Mucosa of rectum (tissue), 2 donors: ENCODE data around the gene CACNB2.

Experiments
- H3K27ac ChIP-seq, 2 donors: one replicate each; pipeline ENCODE4 v1.7.0; 2013; ENCODE audit warnings: inconsistent platforms in 2 of 2, low read depth in 2 of 2, low read length in 2 of 2
- H3K27me3 ChIP-seq, 2 donors: one replicate each; pipeline ENCODE4 v1.7.0; 2013; ENCODE audit warnings: low read length in 2 of 2; ENCODE audit not compliant: control insufficient read depth in 2 of 2, insufficient read depth in 2 of 2
- H3K36me3 ChIP-seq, 2 donors: one replicate each; pipeline ENCODE4 v1.7.0; 2013; ENCODE audit warnings: low read length in 2 of 2; ENCODE audit not compliant: control insufficient read depth in 2 of 2, insufficient read depth in 2 of 2
- H3K4me1 ChIP-seq, 2 donors: one replicate each; pipeline ENCODE4 v1.7.0; 2013; ENCODE audit warnings: low read length in 2 of 2, mild to moderate bottlenecking in 1 of 2; ENCODE audit not compliant: control insufficient read depth in 2 of 2, insufficient read depth in 2 of 2
- H3K4me3 ChIP-seq, 2 donors: one replicate each; pipeline ENCODE4 v1.7.0; 2013; ENCODE audit warnings: low read length in 2 of 2
- H3K9ac ChIP-seq, 2 donors: one replicate each; pipeline ENCODE4 v1.7.0; 2013; ENCODE audit warnings: low read length in 2 of 2, low read depth in 1 of 2, mild to moderate bottlenecking in 1 of 2
- H3K9me3 ChIP-seq, 2 donors: one replicate each; pipeline ENCODE4 v1.7.0; 2013; ENCODE audit warnings: low read length in 2 of 2; ENCODE audit not compliant: control insufficient read depth in 2 of 2
- donor health status: healthy.
- donor health status: Normal muscosa, but diverticular disease.

The CACNB2 gene

DNA sequence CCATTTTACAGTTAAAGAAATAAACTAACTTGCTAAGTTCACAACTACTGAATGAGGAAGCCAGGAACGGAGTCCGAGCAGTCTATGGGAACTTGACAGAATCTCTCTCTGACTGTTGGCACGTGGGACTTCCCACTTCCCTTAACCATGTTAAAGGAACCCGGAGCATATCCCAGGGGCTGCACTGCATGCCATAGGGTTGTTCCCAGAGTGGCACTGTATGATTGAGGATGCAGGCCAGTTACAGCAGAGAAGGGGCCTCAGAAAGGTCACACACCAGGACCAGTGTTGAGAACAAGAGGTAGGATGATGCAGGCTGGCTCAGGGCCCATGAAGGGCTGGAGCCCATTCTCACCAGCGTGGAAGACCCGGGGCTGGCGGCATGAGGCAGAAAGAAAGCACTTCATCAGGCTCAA is 309.4 kb downstream of the CACNB2 start:
- Histone ChIP-seq H3K36me3 (no peaks in the 10 kb centered on the region), H3K4me3 (no peak overlapping the region), H3K9me3 (no peaks in the 10 kb centered on the region), H3K27ac (no peak overlapping the region), H3K4me1 (no peaks in the 10 kb centered on the region), H3K9ac (no peak overlapping the region), H3K27me3 (no peaks in the 10 kb centered on the region)

DNA sequence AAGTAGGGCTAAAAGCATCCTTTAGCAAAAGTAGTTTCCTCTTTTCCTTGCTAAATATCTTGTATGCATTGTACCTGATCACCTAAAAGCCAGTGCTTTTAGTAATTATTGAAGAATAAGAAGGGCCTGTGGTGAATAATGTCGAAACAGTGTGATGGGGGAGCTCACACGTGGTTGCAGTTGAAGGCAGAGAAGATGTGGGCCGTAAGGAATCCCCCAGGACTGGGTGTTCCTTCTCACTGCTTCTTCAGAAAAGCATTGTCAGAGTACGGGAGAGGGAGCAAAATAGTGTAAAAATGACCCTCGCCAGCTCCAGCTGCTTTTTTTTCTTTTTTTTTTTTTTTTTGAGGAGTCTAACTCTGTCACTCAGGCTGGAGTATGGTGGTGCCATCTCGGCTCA is 310.1 kb downstream of the CACNB2 start:
- Histone ChIP-seq H3K9ac (no peak overlapping the region), H3K27ac (no peak overlapping the region), H3K9me3 (no peaks in the 10 kb centered on the region), H3K27me3 (no peaks in the 10 kb centered on the region), H3K4me3 (no peak overlapping the region), H3K4me1 (no peaks in the 10 kb centered on the region), H3K36me3 (no peaks in the 10 kb centered on the region)

DNA sequence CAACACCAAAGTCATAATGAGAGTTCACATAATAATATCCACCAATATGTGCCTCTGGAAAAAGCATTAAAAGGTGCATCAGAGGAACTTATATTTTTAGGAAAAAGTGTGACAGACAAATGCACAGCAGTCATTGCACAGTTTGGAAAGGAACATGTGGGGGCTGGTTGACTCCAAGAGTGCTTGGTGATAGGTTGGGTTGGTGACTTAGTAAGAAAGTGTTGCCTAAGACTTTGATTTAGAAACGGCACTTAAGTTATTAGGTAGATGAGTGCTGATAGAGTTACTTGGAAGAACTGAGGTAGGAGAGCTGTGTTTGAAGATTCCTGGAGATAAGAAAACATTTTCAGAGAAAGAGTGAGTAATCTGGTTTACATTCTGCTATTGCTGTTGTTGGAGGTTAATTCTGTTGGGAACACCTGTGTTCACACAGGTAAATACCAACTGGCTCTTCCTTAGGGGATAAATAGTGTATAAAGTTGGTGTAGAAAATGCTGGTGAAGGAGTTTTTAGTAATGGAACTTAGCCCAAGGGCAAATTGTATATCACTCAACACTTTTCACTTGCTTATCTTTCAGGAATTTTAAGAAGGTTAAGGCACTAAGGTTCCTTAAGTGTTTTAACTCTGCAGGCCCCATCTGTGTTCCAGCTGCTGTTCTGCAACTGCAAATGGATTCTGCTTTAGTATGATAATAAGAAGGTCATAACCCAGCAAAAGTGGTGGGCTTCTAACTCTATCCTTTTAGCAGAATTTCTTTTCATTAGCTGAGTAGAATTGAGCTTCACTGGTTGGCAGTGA is 315.1 kb downstream of the CACNB2 start:
- no peak overlapping the region for H3K4me3 ChIP-seq
- no peaks in the 10 kb centered on the region for H3K36me3 ChIP-seq
- no peak overlapping the region for H3K9ac ChIP-seq

DNA sequence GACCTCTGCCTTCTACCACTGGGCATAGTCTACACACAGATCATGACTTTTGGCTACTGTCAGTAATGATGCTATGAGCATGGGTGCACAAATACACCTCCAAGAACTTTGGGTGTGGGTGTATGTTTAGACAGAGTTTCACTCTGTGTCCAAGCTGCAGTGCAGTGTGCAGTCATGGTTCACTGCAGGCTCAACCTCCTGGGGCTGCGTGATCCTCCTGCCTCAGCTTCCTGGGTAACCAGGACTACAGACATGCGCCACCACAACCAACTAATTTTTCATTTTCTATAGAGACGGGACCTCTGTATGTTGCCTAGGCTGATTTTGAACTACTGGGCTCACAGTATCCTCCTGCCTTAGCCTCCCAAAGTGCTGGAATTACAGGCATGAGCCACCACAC is 316.8 kb downstream of the CACNB2 start:
- no peaks in the 10 kb centered on the region for H3K9me3 ChIP-seq
- no peak overlapping the region for H3K4me3 ChIP-seq
- H3K9ac ChIP-seq, result no peak overlapping the region
- no peaks in the 10 kb centered on the region for H3K36me3 ChIP-seq
- H3K27me3 ChIP-seq, result no peaks in the 10 kb centered on the region
- H3K27ac ChIP-seq, result no peak overlapping the region
- H3K4me1 ChIP-seq, result no peaks in the 10 kb centered on the region

More for the DNA sequence above, 315.1 kb downstream of the CACNB2 start:
- Histone ChIP-seq H3K4me1 (no peaks in the 10 kb centered on the region), H3K27me3 (no peaks in the 10 kb centered on the region), H3K9me3 (no peaks in the 10 kb centered on the region), H3K27ac (no peak overlapping the region)

DNA sequence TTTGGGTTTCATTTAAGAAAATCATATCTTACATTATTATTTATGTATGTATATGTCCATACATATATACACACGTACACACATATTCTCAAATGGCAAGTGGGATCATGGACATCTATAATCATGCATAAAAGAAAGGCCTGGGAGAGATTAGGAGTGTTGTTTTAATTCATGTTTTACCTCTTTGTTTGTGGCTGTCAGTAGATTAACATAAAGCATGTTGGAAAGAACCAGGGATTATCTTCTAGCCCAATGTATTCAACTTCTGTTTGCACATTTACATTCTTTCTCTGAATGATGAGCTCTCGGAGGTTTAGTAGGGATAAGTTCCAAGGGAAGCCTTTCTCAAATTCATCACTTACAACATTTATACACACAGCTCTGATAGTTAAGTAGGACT is 319.8 kb downstream of the CACNB2 start:
- H3K4me3 ChIP-seq, result no peak overlapping the region
- H3K4me1 ChIP-seq, result no peaks in the 10 kb centered on the region
- no peaks in the 10 kb centered on the region for H3K27me3 ChIP-seq
- H3K9ac ChIP-seq, result no peak overlapping the region
- no peaks in the 10 kb centered on the region for H3K36me3 ChIP-seq
- no peak overlapping the region for H3K27ac ChIP-seq
- H3K9me3 ChIP-seq, result no peaks in the 10 kb centered on the region

DNA sequence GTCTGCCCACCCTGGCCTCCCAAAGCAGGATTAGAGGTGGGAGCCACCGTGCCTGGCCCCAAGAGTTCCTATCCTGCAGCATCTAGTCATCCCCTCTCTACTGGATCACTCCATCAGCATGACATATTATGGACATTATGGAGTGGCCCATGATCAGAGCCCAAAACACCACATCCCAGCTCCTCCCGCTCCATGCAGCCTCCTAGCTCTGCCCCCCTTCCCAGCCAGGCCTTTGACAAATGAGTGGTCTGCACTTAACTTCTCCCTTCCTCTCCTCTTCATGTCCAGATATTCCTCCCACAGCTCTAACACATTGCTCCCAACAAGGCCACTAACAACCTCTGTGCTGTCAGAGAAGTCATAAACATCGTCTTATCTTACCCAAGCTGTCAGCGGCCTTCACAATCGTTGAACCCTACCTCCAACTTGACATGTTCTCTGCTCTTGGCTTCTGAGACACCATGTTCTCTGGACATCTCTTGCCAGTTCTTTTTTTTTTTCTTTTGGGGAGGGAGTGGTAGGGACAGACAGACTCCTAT is 323.5 kb downstream of the CACNB2 start:
- H3K4me3 ChIP-seq, result no peak overlapping the region
- H3K36me3 ChIP-seq, result no peaks in the 10 kb centered on the region
- no peak overlapping the region for H3K27ac ChIP-seq
- H3K27me3 ChIP-seq, result no peaks in the 10 kb centered on the region
- no peaks in the 10 kb centered on the region for H3K9me3 ChIP-seq
- no peaks in the 10 kb centered on the region for H3K4me1 ChIP-seq
- H3K9ac ChIP-seq, result no peak overlapping the region

DNA sequence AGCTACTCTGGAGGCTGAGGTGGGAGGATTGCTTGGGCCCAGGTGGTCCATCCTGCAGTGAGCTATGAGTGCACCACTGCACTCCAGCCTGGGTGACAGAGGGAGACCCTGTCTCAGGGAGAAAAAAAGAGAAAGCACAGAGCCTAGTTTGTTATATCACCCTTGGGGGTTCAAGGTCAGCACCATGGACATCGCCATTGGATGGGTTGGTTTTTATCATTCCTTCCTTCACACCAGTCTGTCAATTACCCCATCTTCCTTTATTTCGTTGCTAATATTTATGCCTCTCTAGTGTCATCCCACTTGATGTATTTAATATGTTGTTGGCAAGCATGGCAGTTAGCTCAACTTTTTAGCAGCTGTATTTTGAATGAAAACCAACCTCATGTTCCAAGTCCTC is 328.9 kb downstream of the CACNB2 start:
- no peaks in the 10 kb centered on the region for H3K4me1 ChIP-seq
- H3K36me3 ChIP-seq, result no peaks in the 10 kb centered on the region
- H3K27ac ChIP-seq, result no peak overlapping the region
- H3K9me3 ChIP-seq, result no peaks in the 10 kb centered on the region
- no peak overlapping the region for H3K9ac ChIP-seq
- no peak overlapping the region for H3K4me3 ChIP-seq
- H3K27me3 ChIP-seq, result no peaks in the 10 kb centered on the region

DNA sequence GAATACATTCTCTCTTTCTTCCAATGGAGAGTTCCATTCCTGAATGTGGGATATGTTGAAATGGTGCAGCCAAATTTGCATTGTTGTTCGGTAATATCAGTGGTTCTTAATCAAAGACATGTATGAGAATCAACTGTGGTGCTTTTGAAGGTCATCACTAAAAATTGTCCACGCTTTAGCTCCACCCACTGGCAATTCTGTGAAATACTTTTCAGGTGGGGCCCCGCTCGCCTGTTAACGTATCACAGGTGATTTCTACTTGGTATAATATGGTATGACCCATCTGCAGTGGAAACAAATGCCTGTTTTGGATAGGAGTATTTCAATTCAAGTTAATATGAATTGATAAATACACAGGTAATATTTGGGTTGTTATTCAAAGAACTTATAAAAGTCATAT is 332.8 kb downstream of the CACNB2 start:
- Histone ChIP-seq H3K27ac (no peak overlapping the region), H3K36me3 (no peaks in the 10 kb centered on the region), H3K4me3 (no peak overlapping the region), H3K4me1 (no peaks in the 10 kb centered on the region), H3K27me3 (no peaks in the 10 kb centered on the region), H3K9ac (no peak overlapping the region), H3K9me3 (no peaks in the 10 kb centered on the region)

DNA sequence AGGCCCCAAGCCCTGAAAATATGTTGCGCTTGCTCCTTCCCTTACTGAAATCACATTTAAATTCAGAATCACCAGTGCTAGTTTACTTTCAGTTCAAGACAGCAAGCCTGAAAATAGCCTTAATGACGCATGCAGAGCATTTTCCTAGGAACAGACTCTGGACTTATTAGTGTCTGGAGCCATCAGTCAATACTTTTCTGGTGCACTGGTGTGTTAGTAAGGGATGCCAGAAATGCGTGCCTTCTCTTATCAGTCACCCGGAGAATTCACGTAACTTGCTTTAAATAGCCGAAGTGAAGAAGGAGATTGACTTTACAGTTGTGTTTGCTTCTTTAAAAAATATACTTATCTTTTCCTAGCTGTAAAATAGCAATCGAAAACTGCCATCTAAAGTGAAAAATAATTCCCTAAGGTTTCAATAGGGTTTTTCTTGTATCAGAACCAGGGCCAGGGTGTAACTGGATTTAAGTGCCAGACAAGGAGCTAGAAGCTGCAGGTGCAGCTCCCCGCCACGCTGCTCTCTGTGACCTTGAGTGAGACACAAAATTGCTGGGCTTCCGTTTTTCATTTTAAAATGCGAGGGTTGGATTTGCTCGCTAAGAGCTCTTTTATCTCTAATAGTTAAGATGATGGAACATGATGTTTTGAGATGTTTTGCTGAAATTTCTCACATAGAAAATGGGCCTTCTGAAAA is 333.3 kb downstream of the CACNB2 start:
- Histone ChIP-seq H3K4me1 (no peaks in the 10 kb centered on the region), H3K9me3 (no peaks in the 10 kb centered on the region), H3K9ac (no peak overlapping the region), H3K36me3 (no peaks in the 10 kb centered on the region), H3K4me3 (no peak overlapping the region), H3K27ac (no peak overlapping the region), H3K27me3 (no peaks in the 10 kb centered on the region)

DNA sequence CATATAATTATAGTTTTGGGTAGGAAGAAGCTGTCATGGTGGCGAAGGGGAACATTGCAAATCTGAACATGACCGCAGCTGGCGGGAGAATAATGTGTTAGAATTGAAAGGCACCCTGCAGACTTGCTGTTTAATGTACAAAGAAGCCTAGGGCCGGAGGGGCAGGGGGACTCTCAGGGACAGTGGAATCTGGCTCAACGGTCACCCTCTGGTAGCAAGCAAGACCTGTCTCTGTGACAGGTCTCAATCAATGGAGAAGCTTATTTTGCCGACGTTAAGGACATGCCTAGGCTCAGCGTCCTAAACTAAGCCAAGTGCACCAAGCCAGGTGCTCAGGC is 333.9 kb downstream of the CACNB2 start:
- H3K9ac ChIP-seq, result no peak overlapping the region
- H3K27me3 ChIP-seq, result no peaks in the 10 kb centered on the region
- no peaks in the 10 kb centered on the region for H3K4me1 ChIP-seq
- H3K9me3 ChIP-seq, result no peaks in the 10 kb centered on the region
- H3K4me3 ChIP-seq, result no peak overlapping the region
- no peak overlapping the region for H3K27ac ChIP-seq
- H3K36me3 ChIP-seq, result no peaks in the 10 kb centered on the region
